ENCODE data around the gene PKNOX2. TPM values are rescaled to one million over a fixed set of nuclear protein-coding genes. Genes with fewer than 3 reads are reported as not detected.
A peak's percentile ranks its signal among the peaks of the same experiment; 100 is the strongest.

The PKNOX2 gene
- total RNA-seq, 1 donor from 2014 or later, result 41.8 TPM

DNA sequence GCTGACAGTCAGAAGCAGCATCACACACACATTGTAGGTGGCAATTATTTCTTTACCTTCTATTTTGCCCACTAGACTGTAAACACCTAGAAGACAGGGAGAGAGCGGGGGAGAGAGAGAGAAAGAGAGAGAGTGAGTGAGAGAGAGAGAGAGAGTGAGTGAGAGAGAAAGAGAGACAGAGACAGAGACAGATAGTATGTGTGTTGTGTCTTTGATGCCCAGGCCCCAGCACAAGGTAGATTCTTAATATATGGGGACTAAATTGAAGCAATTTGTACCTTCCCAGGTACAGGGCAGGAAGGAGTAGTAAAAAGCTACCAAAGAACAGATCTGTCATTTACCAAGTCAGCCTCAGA, 163.7 kb downstream of the PKNOX2 start:
- TF ChIP-seq, protein P1, sequence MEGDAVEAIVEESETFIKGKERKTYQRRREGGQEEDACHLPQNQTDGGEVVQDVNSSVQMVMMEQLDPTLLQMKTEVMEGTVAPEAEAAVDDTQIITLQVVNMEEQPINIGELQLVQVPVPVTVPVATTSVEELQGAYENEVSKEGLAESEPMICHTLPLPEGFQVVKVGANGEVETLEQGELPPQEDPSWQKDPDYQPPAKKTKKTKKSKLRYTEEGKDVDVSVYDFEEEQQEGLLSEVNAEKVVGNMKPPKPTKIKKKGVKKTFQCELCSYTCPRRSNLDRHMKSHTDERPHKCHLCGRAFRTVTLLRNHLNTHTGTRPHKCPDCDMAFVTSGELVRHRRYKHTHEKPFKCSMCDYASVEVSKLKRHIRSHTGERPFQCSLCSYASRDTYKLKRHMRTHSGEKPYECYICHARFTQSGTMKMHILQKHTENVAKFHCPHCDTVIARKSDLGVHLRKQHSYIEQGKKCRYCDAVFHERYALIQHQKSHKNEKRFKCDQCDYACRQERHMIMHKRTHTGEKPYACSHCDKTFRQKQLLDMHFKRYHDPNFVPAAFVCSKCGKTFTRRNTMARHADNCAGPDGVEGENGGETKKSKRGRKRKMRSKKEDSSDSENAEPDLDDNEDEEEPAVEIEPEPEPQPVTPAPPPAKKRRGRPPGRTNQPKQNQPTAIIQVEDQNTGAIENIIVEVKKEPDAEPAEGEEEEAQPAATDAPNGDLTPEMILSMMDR (IDR thresholded peaks at IDR 0.05; ENCODE audit: unreplicated experiment), result no peak
- no peaks in the 10 kb centered on the region for H3K9me3 Mint-ChIP-seq (ENCODE audit: unreplicated experiment)
- H3K27ac Mint-ChIP-seq (ENCODE audit: unreplicated experiment), result no peak overlapping the region
- DNase-seq (ENCODE audit: low spot score), result no peak
- H3K4me1 Mint-ChIP-seq (ENCODE audit: unreplicated experiment), result peaks cover 39% of the 10 kb centered on the region
- peaks cover 17% of the 10 kb centered on the region for H3K27me3 Mint-ChIP-seq (ENCODE audit: unreplicated experiment)
- H3K4me3 Mint-ChIP-seq (ENCODE audit: unreplicated experiment), result no peak overlapping the region
- peaks cover 14% of the 10 kb centered on the region for H3K36me3 Mint-ChIP-seq (ENCODE audit: low read depth, unreplicated experiment)

DNA sequence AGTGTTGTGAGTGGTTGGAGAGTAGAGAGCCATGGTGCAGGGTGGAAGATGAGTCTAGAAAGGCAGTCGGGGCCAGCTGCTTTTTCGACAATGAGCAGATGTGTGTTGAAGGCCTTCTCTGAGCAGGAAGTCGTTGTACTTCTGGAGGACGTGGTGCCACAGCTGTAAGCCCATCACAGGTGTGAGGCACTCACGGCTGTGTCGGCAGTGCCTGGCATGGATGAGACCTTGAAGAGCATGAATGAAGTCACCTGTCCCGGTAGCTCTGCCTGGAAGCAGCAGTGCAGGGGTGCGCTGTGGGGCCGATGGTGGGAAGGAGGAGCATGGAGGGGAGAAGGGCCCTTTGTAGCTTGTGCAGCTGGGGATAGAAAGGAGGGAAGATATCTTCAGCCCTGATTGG, 165.2 kb downstream of the PKNOX2 start:
- Mint-ChIP-seq H3K27ac (ENCODE audit: unreplicated experiment) (peak overlapping the region; percentile 17), H3K9me3 (ENCODE audit: unreplicated experiment) (no peaks in the 10 kb centered on the region), H3K36me3 (ENCODE audit: low read depth, unreplicated experiment) (peaks cover 14% of the 10 kb centered on the region), H3K27me3 (ENCODE audit: unreplicated experiment) (peaks cover 17% of the 10 kb centered on the region), H3K4me1 (ENCODE audit: unreplicated experiment) (peaks cover 39% of the 10 kb centered on the region), H3K4me3 (ENCODE audit: unreplicated experiment) (peak overlapping the region; percentile 13)
- TF ChIP-seq, protein P1 (IDR thresholded peaks at IDR 0.05; ENCODE audit: unreplicated experiment), result no peak
- no peak for DNase-seq (ENCODE audit: low spot score)

DNA sequence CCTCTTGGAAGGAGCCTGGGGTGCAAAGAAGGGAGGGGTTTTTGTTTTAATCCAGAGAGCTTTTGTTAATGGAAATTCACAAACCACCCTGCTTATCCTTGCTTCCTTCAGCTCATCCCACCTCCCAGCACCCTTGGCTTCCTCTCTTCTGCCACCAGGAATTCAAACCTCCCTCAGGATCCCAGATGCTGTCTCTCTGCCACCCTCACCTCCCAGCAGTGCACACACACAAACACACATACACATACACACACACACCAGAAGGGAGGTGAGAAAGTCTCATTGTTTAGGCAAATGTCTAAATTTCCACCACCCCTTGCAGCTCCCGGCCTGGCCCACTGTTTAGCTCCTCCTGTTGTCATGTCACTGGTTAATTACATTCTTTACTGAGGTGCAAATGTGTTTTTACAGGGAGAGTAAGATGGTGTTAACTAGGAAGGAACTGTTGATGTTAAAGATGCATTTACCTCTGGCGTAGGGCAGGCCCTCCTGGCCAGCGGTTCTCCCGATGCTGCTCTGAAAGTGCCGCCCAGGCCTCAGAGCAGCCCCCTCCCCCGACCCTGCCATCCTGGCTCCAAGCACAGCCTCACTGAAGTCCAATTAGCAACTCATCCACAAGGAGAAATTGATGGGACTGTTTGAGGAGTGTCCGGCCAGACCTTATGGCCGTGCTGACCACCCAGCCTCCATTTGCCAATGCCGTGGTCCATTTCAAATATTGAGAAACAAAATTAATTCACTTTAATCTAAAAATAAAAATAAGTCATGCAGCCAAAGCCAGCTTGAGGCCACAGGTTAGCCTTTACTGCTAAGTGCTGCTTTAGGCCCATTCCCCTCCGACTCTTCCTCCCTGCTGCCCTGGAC, 166.1 kb downstream of the PKNOX2 start:
- H3K27ac Mint-ChIP-seq (ENCODE audit: unreplicated experiment), result no peak overlapping the region
- TF ChIP-seq, protein P1 (IDR thresholded peaks at IDR 0.05; ENCODE audit: unreplicated experiment), result no peak
- H3K36me3 Mint-ChIP-seq (ENCODE audit: low read depth, unreplicated experiment), result peaks cover 14% of the 10 kb centered on the region
- H3K27me3 Mint-ChIP-seq (ENCODE audit: unreplicated experiment), result peaks cover 17% of the 10 kb centered on the region
- DNase-seq (ENCODE audit: low spot score), result no peak
- H3K9me3 Mint-ChIP-seq (ENCODE audit: unreplicated experiment), result no peaks in the 10 kb centered on the region
- peaks cover 39% of the 10 kb centered on the region for H3K4me1 Mint-ChIP-seq (ENCODE audit: unreplicated experiment)
- no peak overlapping the region for H3K4me3 Mint-ChIP-seq (ENCODE audit: unreplicated experiment)

DNA sequence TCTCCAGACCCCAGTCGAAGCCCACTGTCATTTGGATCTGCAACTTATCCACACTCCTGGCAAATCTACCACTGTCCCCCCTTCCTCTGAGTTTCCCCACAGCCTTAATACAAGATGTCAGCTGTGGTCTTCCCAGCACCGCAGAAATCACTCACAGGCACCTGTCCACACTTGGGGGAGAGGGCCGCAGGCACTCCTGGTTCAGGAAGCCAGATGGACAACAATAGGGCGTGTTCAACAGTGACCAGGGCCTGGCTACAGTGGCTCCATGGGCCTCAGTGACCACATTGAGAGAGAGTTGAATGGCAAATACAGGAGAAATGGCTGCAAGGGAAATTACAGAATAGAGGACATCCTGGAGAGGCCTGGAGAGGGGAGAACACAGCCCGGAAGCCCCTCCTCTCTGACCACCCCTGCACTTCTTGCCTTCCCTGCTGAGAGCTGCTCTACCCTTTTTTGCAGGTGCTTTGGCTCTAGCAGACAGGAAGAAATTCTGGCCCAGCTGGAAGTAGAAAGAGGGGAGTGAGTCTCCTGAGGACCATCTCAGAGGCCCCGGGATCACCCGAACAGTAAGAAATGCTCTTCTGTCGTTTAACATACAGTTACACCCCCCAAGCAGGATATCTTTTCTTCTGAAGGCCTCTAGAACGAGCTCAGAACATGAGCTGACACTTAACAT, 166.9 kb downstream of the PKNOX2 start:
- Mint-ChIP-seq H3K4me1 (ENCODE audit: unreplicated experiment) (peaks cover 35% of the 10 kb centered on the region), H3K4me3 (ENCODE audit: unreplicated experiment) (no peak overlapping the region), H3K27ac (ENCODE audit: unreplicated experiment) (peak overlapping the region; percentile 89), H3K9me3 (ENCODE audit: unreplicated experiment) (no peaks in the 10 kb centered on the region), H3K27me3 (ENCODE audit: unreplicated experiment) (peaks cover 13% of the 10 kb centered on the region), H3K36me3 (ENCODE audit: low read depth, unreplicated experiment) (peaks cover 9% of the 10 kb centered on the region)
- DNase-seq (ENCODE audit: low spot score), result no peak
- TF ChIP-seq, protein P1 (IDR thresholded peaks at IDR 0.05; ENCODE audit: unreplicated experiment), result no peak

DNA sequence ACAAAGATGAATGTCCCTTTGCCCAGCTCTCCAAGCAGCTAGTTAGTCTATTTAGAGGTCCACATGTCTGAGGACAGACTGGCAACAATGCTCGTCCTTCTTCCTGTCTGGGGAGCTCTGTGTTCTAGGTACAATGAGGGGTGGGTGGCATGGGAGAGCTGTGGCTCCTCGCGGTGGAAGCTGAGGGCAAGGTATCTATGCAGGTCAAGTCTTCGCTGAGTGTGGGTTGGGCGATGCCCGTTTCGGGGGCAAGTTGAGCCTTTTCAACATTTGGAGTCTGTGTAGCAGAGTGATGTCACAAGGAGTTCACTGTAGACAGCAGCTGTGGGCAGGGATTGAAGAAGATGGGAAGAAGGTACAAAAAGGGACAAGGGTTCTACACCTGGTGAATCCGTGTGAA, 168.3 kb downstream of the PKNOX2 start:
- Mint-ChIP-seq H3K36me3 (ENCODE audit: low read depth, unreplicated experiment) (peaks cover 17% of the 10 kb centered on the region), H3K27me3 (ENCODE audit: unreplicated experiment) (peaks cover 13% of the 10 kb centered on the region), H3K9me3 (ENCODE audit: unreplicated experiment) (no peaks in the 10 kb centered on the region), H3K4me1 (ENCODE audit: unreplicated experiment) (peaks cover 26% of the 10 kb centered on the region), H3K27ac (ENCODE audit: unreplicated experiment) (peak overlapping the region; percentile 34), H3K4me3 (ENCODE audit: unreplicated experiment) (no peak overlapping the region)
- no peak for DNase-seq (ENCODE audit: low spot score)
- TF ChIP-seq, protein P1 (IDR thresholded peaks at IDR 0.05; ENCODE audit: unreplicated experiment), result no peak

All from endothelial cell (in vitro differentiated cells).